ENCODE measurements around the gene B9D1. TPM values are rescaled to one million over a fixed set of nuclear protein-coding genes. Genes with fewer than 3 reads are reported as not detected.

B9D1 gene
- total RNA-seq, 2 donors from 2014 or later: 10.4 to 53.4 TPM

- DNase-seq (peak in 3 of 4 donors; percentile 35 to 55 (median 54)), ATAC-seq (peak; percentile 41)
- Histone ChIP-seq H3K27me3 (no peaks in the 10 kb centered on the region), H3K4me1 (no peaks in the 10 kb centered on the region), H3K36me3 (replicated peaks in 1 of 2; ENCODE audit: insufficient read depth in 1 of 2, low read depth in 2 of 2) (peaks cover 0 to 8% of the 10 kb centered on the region in 2 donors), H3K9me3 (no peaks in the 10 kb centered on the region), H3K4me3 (no peak within 1 kb of the TSS), H3K27ac (peak within 1 kb of the TSS in 3 of 4 donors; percentile 34 to 54 (median 54))
- TF ChIP-seq POLR2A (IDR thresholded peaks at IDR 0.05) (no peak), CTCF (IDR thresholded peaks at IDR 0.05) (no peak)
- WGBS, 2 donors: 18 to 36% methylated on average over 16 to 21 of the region's 22 CpGs
- intact Hi-C loops (cut with DNase I): no loop called here
Observed at GRCh38 chr17:19386974-19387920, 24.7 kb upstream of the B9D1 start, which contains the start of gene MFAP4. TSS of gene MFAP4 (minus strand) at chr17:19387190. CDS start at chr17:19387155, 35 bp downstream.

GRCh38 chr17:19386051-19386929 lies 23.8 kb upstream of the B9D1 start:
- peak overlapping the region in 2 of 4 donors; percentile 13 to 44 for H3K27ac ChIP-seq
- no peaks in the 10 kb centered on the region for H3K4me1 ChIP-seq
- 51 to 67% methylated on average over 17 to 20 of the region's 20 CpGs for WGBS, 2 donors
- H3K4me3 ChIP-seq: no peak overlapping the region
- peaks cover 0 to 8% of the 10 kb centered on the region in 2 donors for H3K36me3 ChIP-seq (replicated peaks in 1 of 2; ENCODE audit: insufficient read depth in 1 of 2, low read depth in 2 of 2)
- ATAC-seq (peak; percentile 33), DNase-seq (peak in 3 of 4 donors; percentile 35 to 68 (median 39))
- no peaks in the 10 kb centered on the region for H3K27me3 ChIP-seq
- intact Hi-C loops (cut with DNase I): no loop called here
- TF ChIP-seq CTCF (IDR thresholded peaks at IDR 0.05) (no peak), POLR2A (IDR thresholded peaks at IDR 0.05) (no peak)
- H3K9me3 ChIP-seq: no peaks in the 10 kb centered on the region

DNA sequence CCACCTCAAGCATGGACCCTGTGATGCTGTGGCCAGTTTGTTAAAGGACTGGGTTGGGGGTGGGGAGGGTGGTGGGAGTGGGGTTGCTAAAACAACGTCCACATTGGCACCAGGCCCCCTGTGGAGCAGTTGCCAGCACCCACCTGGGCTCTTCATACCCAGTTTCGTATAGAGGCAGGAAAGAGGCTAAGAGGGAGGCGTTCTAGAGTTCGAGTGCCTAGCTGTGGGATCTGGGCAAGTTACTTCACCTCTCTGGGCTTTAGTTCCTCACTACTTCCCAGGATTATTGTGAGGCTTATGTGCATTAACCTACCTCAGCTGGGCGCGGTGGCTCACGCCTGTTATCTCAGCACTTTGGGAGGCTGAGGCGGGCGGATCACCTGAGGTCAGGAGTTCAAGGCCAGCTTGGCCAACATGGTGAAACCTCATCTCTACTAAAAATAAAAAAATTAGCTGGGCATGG lies 23.0 kb upstream of the B9D1 start:
- Histone ChIP-seq H3K9me3 (no peaks in the 10 kb centered on the region), H3K4me1 (no peaks in the 10 kb centered on the region), H3K36me3 (replicated peaks in 1 of 2; ENCODE audit: insufficient read depth in 1 of 2, low read depth in 2 of 2) (peaks cover 0 to 13% of the 10 kb centered on the region in 2 donors), H3K27ac (peak overlapping the region in 2 of 4 donors; percentile 16 to 39), H3K27me3 (no peaks in the 10 kb centered on the region), H3K4me3 (no peak overlapping the region)
- DNase-seq (peak in 1 of 4 donors; percentile 5), ATAC-seq (no peak)
- TF ChIP-seq CTCF (IDR thresholded peaks at IDR 0.05) (no peak), POLR2A (IDR thresholded peaks at IDR 0.05) (no peak)
- 89 to 94% methylated on average over 9 of the region's 9 CpGs for WGBS, 2 donors
- intact Hi-C loops (cut with DNase I): no loop called here

GRCh38 chr17:19384723-19385391 lies 22.3 kb upstream of the B9D1 start:
- Histone ChIP-seq H3K9me3 (no peaks in the 10 kb centered on the region), H3K36me3 (replicated peaks in 1 of 2; ENCODE audit: insufficient read depth in 1 of 2, low read depth in 2 of 2) (peaks cover 0 to 13% of the 10 kb centered on the region in 2 donors), H3K27me3 (no peaks in the 10 kb centered on the region), H3K4me3 (no peak overlapping the region), H3K27ac (peak overlapping the region in 2 of 4 donors; percentile 16 to 39), H3K4me1 (no peaks in the 10 kb centered on the region)
- DNase-seq (peak in 3 of 4 donors; percentile 47 to 51 (median 51)), ATAC-seq (peak; percentile 16)
- no peak for TF ChIP-seq CTCF (IDR thresholded peaks at IDR 0.05)
- TF ChIP-seq POLR2A (IDR thresholded peaks at IDR 0.05): no peak
- intact Hi-C loops (cut with DNase I): no loop called here
- WGBS, 2 donors: 73 to 93% methylated on average over 14 to 16 of the region's 16 CpGs
